Measurements from ENCODE around the gene MFSD12. TPM values are rescaled to one million over a fixed set of nuclear protein-coding genes. Genes with fewer than 3 reads are reported as not detected.

Gene MFSD12
- total RNA-seq, 1 experiment from 2014 or later, result 60.6 TPM

DNA sequence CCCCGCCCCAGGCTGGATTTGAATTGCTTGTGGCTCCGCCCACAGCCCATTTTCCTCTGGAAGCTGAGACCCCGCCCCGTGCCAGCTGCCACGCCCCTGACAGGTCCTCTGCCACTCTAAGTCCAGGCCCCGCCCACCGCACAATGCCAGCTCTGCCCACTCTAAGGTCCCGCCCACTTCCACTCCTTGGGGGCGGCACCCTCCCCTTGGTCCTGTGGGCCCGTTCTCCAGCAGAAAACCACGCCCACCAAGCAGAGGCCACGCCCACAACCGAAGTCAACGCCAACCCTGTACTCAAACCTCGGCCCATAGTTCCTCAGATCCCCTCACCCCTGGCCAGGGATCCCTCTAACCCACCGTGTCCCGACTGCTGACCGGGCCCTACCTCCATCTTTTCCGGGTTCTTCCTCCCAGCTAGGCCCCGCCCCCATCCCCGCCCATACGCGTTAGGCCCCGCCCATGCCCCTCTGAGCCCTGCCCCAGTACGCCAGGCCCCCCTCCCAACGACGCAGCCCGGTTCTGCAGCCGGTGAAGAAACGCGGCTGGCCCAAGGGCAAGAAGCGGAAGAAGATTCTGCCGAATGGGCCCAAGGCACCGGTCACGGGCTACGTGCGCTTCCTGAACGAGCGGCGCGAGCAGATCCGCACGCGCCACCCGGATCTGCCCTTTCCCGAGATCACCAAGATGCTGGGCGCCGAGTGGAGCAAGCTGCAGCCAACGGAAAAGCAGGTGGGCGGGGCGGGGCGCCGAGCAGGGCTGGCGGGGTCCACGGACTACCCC lies 16.7 kb upstream of the MFSD12 start:
- Mint-ChIP-seq H3K27ac (ENCODE audit: unreplicated experiment) (no peak overlapping the region), H3K9me3 (ENCODE audit: unreplicated experiment) (no peaks in the 10 kb centered on the region), H3K36me3 (ENCODE audit: insufficient read depth, unreplicated experiment) (peaks cover 23% of the 10 kb centered on the region), H3K27me3 (ENCODE audit: insufficient read depth, unreplicated experiment) (no peaks in the 10 kb centered on the region), H3K4me1 (ENCODE audit: low read depth, unreplicated experiment) (no peaks in the 10 kb centered on the region), H3K4me3 (ENCODE audit: unreplicated experiment) (peak overlapping the region; percentile 71)
- H3K9me3 ChIP-seq, result no peaks in the 10 kb centered on the region
- H3K4me1 ChIP-seq, result no peaks in the 10 kb centered on the region
- intact Hi-C loops (cut with micrococcal nuclease; ENCODE audit: unreplicated experiment), result no loop called here
- no peaks in the 10 kb centered on the region for H3K27me3 ChIP-seq (replicated peaks; ENCODE audit: control insufficient read depth, insufficient read depth, low read length)
- CTCF ChIA-PET, result no interaction called here
- POLR2A ChIA-PET, result interaction anchor here (0.7 kb wide), 1 partner anchor 394 kb away, joined by 4 read pairs; no protein-coding TSS in a partner anchor
- H3K36me3 ChIP-seq (ENCODE audit: control insufficient read depth, insufficient read depth, low read length), result no peaks in the 10 kb centered on the region
- no TSS peak for BruUV-seq (replicated peaks)
- DNase-seq, result peak; percentile 86 to 88
- peak overlapping the region; percentile 89 for H3K4me3 ChIP-seq (ENCODE audit: low read depth, low read length)
- TF ChIP-seq, protein P1, sequence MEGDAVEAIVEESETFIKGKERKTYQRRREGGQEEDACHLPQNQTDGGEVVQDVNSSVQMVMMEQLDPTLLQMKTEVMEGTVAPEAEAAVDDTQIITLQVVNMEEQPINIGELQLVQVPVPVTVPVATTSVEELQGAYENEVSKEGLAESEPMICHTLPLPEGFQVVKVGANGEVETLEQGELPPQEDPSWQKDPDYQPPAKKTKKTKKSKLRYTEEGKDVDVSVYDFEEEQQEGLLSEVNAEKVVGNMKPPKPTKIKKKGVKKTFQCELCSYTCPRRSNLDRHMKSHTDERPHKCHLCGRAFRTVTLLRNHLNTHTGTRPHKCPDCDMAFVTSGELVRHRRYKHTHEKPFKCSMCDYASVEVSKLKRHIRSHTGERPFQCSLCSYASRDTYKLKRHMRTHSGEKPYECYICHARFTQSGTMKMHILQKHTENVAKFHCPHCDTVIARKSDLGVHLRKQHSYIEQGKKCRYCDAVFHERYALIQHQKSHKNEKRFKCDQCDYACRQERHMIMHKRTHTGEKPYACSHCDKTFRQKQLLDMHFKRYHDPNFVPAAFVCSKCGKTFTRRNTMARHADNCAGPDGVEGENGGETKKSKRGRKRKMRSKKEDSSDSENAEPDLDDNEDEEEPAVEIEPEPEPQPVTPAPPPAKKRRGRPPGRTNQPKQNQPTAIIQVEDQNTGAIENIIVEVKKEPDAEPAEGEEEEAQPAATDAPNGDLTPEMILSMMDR (IDR thresholded peaks at IDR 0.05; ENCODE audit: insufficient read depth in 1 of 2, low read depth in 1 of 2, low read length in 1 of 2, severe bottlenecking in 1 of 2, unreplicated experiment in 1 of 2), result no peak

DNA sequence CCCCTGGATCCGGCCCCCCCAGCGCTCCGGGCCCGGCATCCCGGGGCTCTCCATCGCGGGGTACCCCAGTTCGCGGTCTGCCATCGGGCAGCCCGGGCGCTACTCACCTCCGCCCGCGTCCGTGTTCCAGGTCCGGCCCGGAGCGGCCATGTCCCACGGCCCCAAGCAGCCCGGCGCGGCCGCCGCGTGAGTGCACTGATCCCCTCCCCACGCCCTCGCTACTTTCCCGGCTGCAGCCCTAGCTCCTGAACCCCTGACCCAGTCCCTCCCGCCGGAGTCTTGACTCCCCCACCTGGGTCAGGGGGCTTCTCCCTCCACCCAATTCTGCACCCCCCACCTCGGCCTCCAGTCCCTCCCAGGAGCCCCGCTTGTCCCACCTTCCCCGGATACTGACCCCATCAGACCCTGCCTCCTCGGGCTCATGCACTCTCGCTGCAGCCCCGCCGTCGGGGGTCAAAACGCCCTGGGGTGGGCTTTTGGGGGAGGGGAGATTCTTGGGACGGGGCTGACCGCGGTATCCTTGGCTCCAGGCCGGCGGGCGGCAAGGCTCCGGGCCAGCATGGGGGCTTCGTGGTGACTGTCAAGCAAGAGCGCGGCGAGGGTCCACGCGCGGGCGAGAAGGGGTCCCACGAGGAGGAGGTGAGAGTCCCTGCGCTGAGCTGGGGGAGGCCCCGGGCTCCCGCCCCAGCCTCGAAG lies 15.9 kb upstream of the MFSD12 start:
- intact Hi-C loops (cut with micrococcal nuclease; ENCODE audit: unreplicated experiment), result no loop called here
- BruUV-seq (replicated peaks), result no TSS peak
- Mint-ChIP-seq H3K27me3 (ENCODE audit: insufficient read depth, unreplicated experiment) (no peaks in the 10 kb centered on the region), H3K9me3 (ENCODE audit: unreplicated experiment) (no peaks in the 10 kb centered on the region), H3K36me3 (ENCODE audit: insufficient read depth, unreplicated experiment) (peaks cover 23% of the 10 kb centered on the region), H3K4me1 (ENCODE audit: low read depth, unreplicated experiment) (no peaks in the 10 kb centered on the region), H3K27ac (ENCODE audit: unreplicated experiment) (no peak overlapping the region), H3K4me3 (ENCODE audit: unreplicated experiment) (peak overlapping the region; percentile 71)
- Histone ChIP-seq H3K4me1 (no peaks in the 10 kb centered on the region), H3K27me3 (replicated peaks; ENCODE audit: control insufficient read depth, insufficient read depth, low read length) (no peaks in the 10 kb centered on the region), H3K4me3 (ENCODE audit: low read depth, low read length) (peak overlapping the region; percentile 89), H3K36me3 (ENCODE audit: control insufficient read depth, insufficient read depth, low read length) (no peaks in the 10 kb centered on the region), H3K9me3 (no peaks in the 10 kb centered on the region)
- TF ChIP-seq, protein P1 (IDR thresholded peaks at IDR 0.05; ENCODE audit: insufficient read depth in 1 of 2, low read depth in 1 of 2, low read length in 1 of 2, severe bottlenecking in 1 of 2, unreplicated experiment in 1 of 2), result no peak
- peak in 1 of 2 experiments; percentile 35 for DNase-seq
- ChIA-PET CTCF (no interaction called here), POLR2A (interaction anchor here (0.7 kb wide), 1 partner anchor 395 kb away, joined by 4 read pairs; no protein-coding TSS in a partner anchor)

GRCh38 chr19:3572855-3573161 lies 15.4 kb upstream of the MFSD12 start, which contains the start of gene HMG20B:
Gene HMG20B (plus strand): TSS chr19:3572944. CDS start chr19:3573310, 366 bp downstream.
- intact Hi-C loops (cut with micrococcal nuclease; ENCODE audit: unreplicated experiment), result loop anchor here (1.0 kb wide), 1 partner anchor 16 kb away; the partner anchor contains the start of gene MFSD12
- DNase-seq, result no peak
- H3K27me3 Mint-ChIP-seq (ENCODE audit: insufficient read depth, unreplicated experiment), result no peaks in the 10 kb centered on the region
- peaks cover 23% of the 10 kb centered on the region for H3K36me3 Mint-ChIP-seq (ENCODE audit: insufficient read depth, unreplicated experiment)
- ChIA-PET POLR2A (no interaction called here), CTCF (no interaction called here)
- BruUV-seq (replicated peaks), result no TSS peak
- Histone ChIP-seq H3K36me3 (ENCODE audit: control insufficient read depth, insufficient read depth, low read length) (no peaks in the 10 kb centered on the region), H3K4me3 (ENCODE audit: low read depth, low read length) (peak within 1 kb of the TSS; percentile 89), H3K27me3 (replicated peaks; ENCODE audit: control insufficient read depth, insufficient read depth, low read length) (no peaks in the 10 kb centered on the region), H3K4me1 (no peaks in the 10 kb centered on the region), H3K9me3 (no peaks in the 10 kb centered on the region)
- TF ChIP-seq, protein P1 (IDR thresholded peaks at IDR 0.05; ENCODE audit: insufficient read depth in 1 of 2, low read depth in 1 of 2, low read length in 1 of 2, severe bottlenecking in 1 of 2, unreplicated experiment in 1 of 2), result no peak
- no peaks in the 10 kb centered on the region for H3K9me3 Mint-ChIP-seq (ENCODE audit: unreplicated experiment)
- no peak within 1 kb of the TSS for H3K27ac Mint-ChIP-seq (ENCODE audit: unreplicated experiment)
- H3K4me1 Mint-ChIP-seq (ENCODE audit: low read depth, unreplicated experiment), result no peaks in the 10 kb centered on the region
- peak within 1 kb of the TSS; percentile 71 for H3K4me3 Mint-ChIP-seq (ENCODE audit: unreplicated experiment)
